Measurements from ENCODE around the gene TRAPPC2.

Gene TRAPPC2

DNA sequence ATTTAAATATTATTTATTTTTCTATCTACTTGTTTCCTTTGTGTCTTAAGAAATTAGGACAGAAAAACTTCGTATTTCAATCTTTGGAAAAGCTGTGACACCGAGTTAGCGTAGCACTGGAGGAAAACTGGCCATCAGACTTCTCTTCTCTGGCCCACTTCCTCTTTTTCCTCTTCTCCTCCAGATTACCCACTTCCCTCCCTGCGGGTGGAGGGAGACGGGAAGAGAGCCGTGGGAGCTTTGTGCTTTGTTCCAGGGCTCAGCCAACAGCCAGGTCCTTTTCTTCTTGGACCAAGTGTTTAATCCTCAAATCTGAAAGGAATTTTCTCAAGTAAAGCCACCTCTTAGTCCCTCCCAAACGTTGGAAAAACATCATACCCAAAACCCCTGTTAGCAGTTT, 29.9 kb upstream of the TRAPPC2 start:
- Histone ChIP-seq H3K4me3 (ENCODE audit: low read depth in 1 of 5, low read length in 5 of 5) (no peak overlapping the region), H3K27me3 (ENCODE audit: control insufficient read depth in 5 of 5, insufficient read depth in 4 of 5, low read length in 5 of 5) (peaks cover 0 to 6% (median 0%) of the 10 kb centered on the region in 5 donors), H3K27ac (ENCODE audit: low read depth, low read length) (peak overlapping the region; percentile 28), H3K4me1 (ENCODE audit: control insufficient read depth in 5 of 5, insufficient read depth in 5 of 5, low read length in 5 of 5) (peaks cover 0 to 31% (median 9%) of the 10 kb centered on the region in 5 donors), H3K9me3 (ENCODE audit: control insufficient read depth in 5 of 5, low read length in 5 of 5) (no peaks in the 10 kb centered on the region), H3K9ac (ENCODE audit: low read length in 5 of 5) (no peak overlapping the region), H3K36me3 (ENCODE audit: control insufficient read depth in 5 of 5, insufficient read depth in 5 of 5, low read length in 5 of 5) (peaks cover 9 to 29% (median 11%) of the 10 kb centered on the region in 5 donors)

GRCh38 chrX:13763489-13763888, 29.1 kb upstream of the TRAPPC2 start:
- Histone ChIP-seq H3K9ac (ENCODE audit: low read length in 5 of 5) (no peak overlapping the region), H3K4me3 (ENCODE audit: low read depth in 1 of 5, low read length in 5 of 5) (peak overlapping the region in 1 of 5 donors; percentile 13), H3K27me3 (ENCODE audit: control insufficient read depth in 5 of 5, insufficient read depth in 4 of 5, low read length in 5 of 5) (peaks cover 0 to 6% (median 0%) of the 10 kb centered on the region in 5 donors), H3K4me1 (ENCODE audit: control insufficient read depth in 5 of 5, insufficient read depth in 5 of 5, low read length in 5 of 5) (peaks cover 0 to 31% (median 9%) of the 10 kb centered on the region in 5 donors), H3K9me3 (ENCODE audit: control insufficient read depth in 5 of 5, low read length in 5 of 5) (no peaks in the 10 kb centered on the region), H3K36me3 (ENCODE audit: control insufficient read depth in 5 of 5, insufficient read depth in 5 of 5, low read length in 5 of 5) (peaks cover 10 to 29% (median 13%) of the 10 kb centered on the region in 5 donors), H3K27ac (ENCODE audit: low read depth, low read length) (peak overlapping the region; percentile 26)

DNA sequence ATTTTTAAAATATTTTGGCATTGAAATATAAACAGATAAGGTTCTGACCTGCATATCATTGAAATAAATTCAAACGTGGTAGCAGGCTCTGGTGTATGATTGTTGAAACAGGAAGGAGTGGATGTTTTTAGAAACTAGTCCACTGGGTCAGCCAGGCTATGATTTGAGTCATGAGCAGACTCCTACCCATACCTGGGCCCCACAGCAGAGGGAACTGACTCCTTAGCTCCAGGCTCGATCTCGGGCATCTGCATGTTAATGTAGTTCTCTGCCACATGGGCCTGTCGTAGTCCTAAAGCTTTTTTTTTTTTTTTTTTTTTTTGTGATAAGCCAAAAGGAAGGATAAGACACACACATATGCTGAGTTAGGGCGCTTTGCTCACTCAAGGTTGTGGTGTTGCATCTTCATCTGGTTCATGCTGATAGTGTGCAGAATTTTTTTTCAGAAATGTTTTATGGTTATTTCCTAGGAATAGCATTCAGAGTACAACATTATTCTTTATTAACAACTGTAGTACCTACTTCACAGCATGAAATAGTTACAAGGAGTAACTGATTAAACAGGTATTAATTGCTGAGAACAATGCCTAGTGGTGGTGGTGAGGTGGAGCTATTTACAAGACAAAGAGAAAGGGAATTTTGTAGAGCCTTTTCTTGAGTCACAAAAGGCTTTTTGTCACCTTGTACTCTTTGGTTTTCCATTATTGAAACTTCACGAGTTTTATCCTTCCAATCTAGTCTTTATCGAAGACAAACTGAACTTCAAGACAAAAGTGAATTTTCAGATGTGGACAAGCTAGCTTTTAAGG, 27.4 kb upstream of the TRAPPC2 start:
- Histone ChIP-seq H3K9ac (ENCODE audit: low read length in 5 of 5) (no peak overlapping the region), H3K4me3 (ENCODE audit: low read depth in 1 of 5, low read length in 5 of 5) (no peak overlapping the region), H3K27me3 (ENCODE audit: control insufficient read depth in 5 of 5, insufficient read depth in 4 of 5, low read length in 5 of 5) (peaks cover 0 to 9% (median 0%) of the 10 kb centered on the region in 5 donors), H3K27ac (ENCODE audit: low read depth, low read length) (no peak overlapping the region), H3K9me3 (ENCODE audit: control insufficient read depth in 5 of 5, low read length in 5 of 5) (no peaks in the 10 kb centered on the region), H3K4me1 (ENCODE audit: control insufficient read depth in 5 of 5, insufficient read depth in 5 of 5, low read length in 5 of 5) (peaks cover 0 to 31% (median 9%) of the 10 kb centered on the region in 5 donors), H3K36me3 (ENCODE audit: control insufficient read depth in 5 of 5, insufficient read depth in 5 of 5, low read length in 5 of 5) (peaks cover 15 to 35% (median 19%) of the 10 kb centered on the region in 5 donors)

- no peak overlapping the region for H3K4me3 ChIP-seq (ENCODE audit: low read depth in 1 of 5, low read length in 5 of 5)
- no peak overlapping the region for H3K9ac ChIP-seq (ENCODE audit: low read length in 5 of 5)
- peaks cover 16 to 32% (median 21%) of the 10 kb centered on the region in 5 donors for H3K36me3 ChIP-seq (ENCODE audit: control insufficient read depth in 5 of 5, insufficient read depth in 5 of 5, low read length in 5 of 5)
- H3K4me1 ChIP-seq (ENCODE audit: control insufficient read depth in 5 of 5, insufficient read depth in 5 of 5, low read length in 5 of 5): peaks cover 0 to 22% (median 9%) of the 10 kb centered on the region in 5 donors
- H3K27ac ChIP-seq (ENCODE audit: low read depth, low read length): no peak overlapping the region
- no peaks in the 10 kb centered on the region for H3K9me3 ChIP-seq (ENCODE audit: control insufficient read depth in 5 of 5, low read length in 5 of 5)
- H3K27me3 ChIP-seq (ENCODE audit: control insufficient read depth in 5 of 5, insufficient read depth in 4 of 5, low read length in 5 of 5): peaks cover 0 to 2% (median 0%) of the 10 kb centered on the region in 5 donors
Observed at GRCh38 chrX:13760426-13760825, 26.0 kb upstream of the TRAPPC2 start.

DNA sequence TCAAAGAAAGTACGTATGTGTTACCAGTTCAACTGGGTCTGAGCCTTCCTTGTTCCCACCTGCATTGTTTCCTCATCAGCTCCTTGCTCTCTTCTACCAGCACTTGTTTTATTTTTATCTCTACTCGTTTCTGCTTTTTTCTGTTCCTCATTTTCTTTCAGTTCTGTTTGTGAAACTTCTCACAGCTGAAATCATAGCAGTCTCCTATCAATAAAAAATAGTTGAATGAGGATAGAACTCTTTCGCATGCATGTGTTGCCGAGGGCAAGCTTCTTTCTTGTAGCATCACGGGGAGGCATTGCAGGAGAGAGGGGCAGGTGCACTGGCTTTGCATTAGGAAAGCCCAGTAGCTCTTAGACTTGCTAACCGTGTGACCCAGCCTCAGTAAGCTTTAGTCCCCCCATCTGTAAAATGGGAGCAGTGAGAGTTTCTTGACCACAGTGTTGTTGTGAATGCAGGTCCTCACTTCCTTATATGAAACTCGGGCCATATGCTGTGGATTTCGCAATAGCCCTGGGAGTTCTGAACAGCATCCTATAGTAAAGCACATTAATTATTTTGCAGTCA, 24.8 kb upstream of the TRAPPC2 start:
- peaks cover 16 to 32% (median 21%) of the 10 kb centered on the region in 5 donors for H3K36me3 ChIP-seq (ENCODE audit: control insufficient read depth in 5 of 5, insufficient read depth in 5 of 5, low read length in 5 of 5)
- H3K9ac ChIP-seq (ENCODE audit: low read length in 5 of 5): no peak overlapping the region

DNA sequence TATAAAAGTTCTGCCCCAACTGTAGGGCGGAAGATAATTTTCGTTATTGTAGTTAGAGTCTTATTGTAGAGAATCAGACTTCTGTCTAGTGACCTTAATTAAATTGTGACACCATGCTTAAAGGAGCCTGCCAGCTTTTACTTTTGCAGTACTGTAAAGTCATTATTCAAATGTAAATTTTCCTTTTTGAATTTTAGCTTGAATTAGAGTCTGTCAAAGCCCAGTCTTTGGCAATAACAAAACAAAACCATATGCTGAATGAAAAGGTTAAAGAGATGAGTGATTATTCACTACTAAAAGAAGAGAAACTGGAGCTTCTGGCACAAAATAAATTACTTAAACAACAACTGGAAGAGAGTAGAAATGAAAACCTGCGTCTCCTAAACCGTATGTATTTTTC, 22.0 kb upstream of the TRAPPC2 start:
- no peak overlapping the region for H3K4me3 ChIP-seq (ENCODE audit: low read depth in 1 of 5, low read length in 5 of 5)
- H3K9ac ChIP-seq (ENCODE audit: low read length in 5 of 5): no peak overlapping the region
- H3K27me3 ChIP-seq (ENCODE audit: control insufficient read depth in 5 of 5, insufficient read depth in 4 of 5, low read length in 5 of 5): peaks cover 0 to 3% (median 0%) of the 10 kb centered on the region in 5 donors
- peaks cover 16 to 34% (median 21%) of the 10 kb centered on the region in 5 donors for H3K36me3 ChIP-seq (ENCODE audit: control insufficient read depth in 5 of 5, insufficient read depth in 5 of 5, low read length in 5 of 5)
- peaks cover 0 to 3% (median 0%) of the 10 kb centered on the region in 5 donors for H3K4me1 ChIP-seq (ENCODE audit: control insufficient read depth in 5 of 5, insufficient read depth in 5 of 5, low read length in 5 of 5)
- H3K9me3 ChIP-seq (ENCODE audit: control insufficient read depth in 5 of 5, low read length in 5 of 5): no peaks in the 10 kb centered on the region
- no peak overlapping the region for H3K27ac ChIP-seq (ENCODE audit: low read depth, low read length)

More for the DNA sequence above, 24.8 kb upstream of the TRAPPC2 start:
- H3K27ac ChIP-seq (ENCODE audit: low read depth, low read length): no peak overlapping the region
- peaks cover 0 to 14% (median 5%) of the 10 kb centered on the region in 5 donors for H3K4me1 ChIP-seq (ENCODE audit: control insufficient read depth in 5 of 5, insufficient read depth in 5 of 5, low read length in 5 of 5)
- H3K9me3 ChIP-seq (ENCODE audit: control insufficient read depth in 5 of 5, low read length in 5 of 5): no peaks in the 10 kb centered on the region
- peaks cover 0 to 3% (median 2%) of the 10 kb centered on the region in 5 donors for H3K27me3 ChIP-seq (ENCODE audit: control insufficient read depth in 5 of 5, insufficient read depth in 4 of 5, low read length in 5 of 5)
- no peak overlapping the region for H3K4me3 ChIP-seq (ENCODE audit: low read depth in 1 of 5, low read length in 5 of 5)

GRCh38 chrX:13755254-13755653, 20.8 kb upstream of the TRAPPC2 start:
- Histone ChIP-seq H3K27me3 (ENCODE audit: control insufficient read depth in 5 of 5, insufficient read depth in 4 of 5, low read length in 5 of 5) (peaks cover 0 to 3% (median 0%) of the 10 kb centered on the region in 5 donors), H3K4me1 (ENCODE audit: control insufficient read depth in 5 of 5, insufficient read depth in 5 of 5, low read length in 5 of 5) (peaks cover 0 to 3% (median 0%) of the 10 kb centered on the region in 5 donors), H3K4me3 (ENCODE audit: low read depth in 1 of 5, low read length in 5 of 5) (no peak overlapping the region), H3K9ac (ENCODE audit: low read length in 5 of 5) (no peak overlapping the region), H3K36me3 (ENCODE audit: control insufficient read depth in 5 of 5, insufficient read depth in 5 of 5, low read length in 5 of 5) (peaks cover 13 to 29% (median 19%) of the 10 kb centered on the region in 5 donors), H3K27ac (ENCODE audit: low read depth, low read length) (no peak overlapping the region), H3K9me3 (ENCODE audit: control insufficient read depth in 5 of 5, low read length in 5 of 5) (no peaks in the 10 kb centered on the region)

- no peak overlapping the region for H3K4me3 ChIP-seq (ENCODE audit: low read depth in 1 of 5, low read length in 5 of 5)
- H3K36me3 ChIP-seq (ENCODE audit: control insufficient read depth in 5 of 5, insufficient read depth in 5 of 5, low read length in 5 of 5): peaks cover 11 to 29% (median 18%) of the 10 kb centered on the region in 5 donors
- peaks cover 0 to 3% (median 0%) of the 10 kb centered on the region in 5 donors for H3K4me1 ChIP-seq (ENCODE audit: control insufficient read depth in 5 of 5, insufficient read depth in 5 of 5, low read length in 5 of 5)
- no peak overlapping the region for H3K27ac ChIP-seq (ENCODE audit: low read depth, low read length)
- peaks cover 0 to 3% (median 0%) of the 10 kb centered on the region in 5 donors for H3K27me3 ChIP-seq (ENCODE audit: control insufficient read depth in 5 of 5, insufficient read depth in 4 of 5, low read length in 5 of 5)
- H3K9ac ChIP-seq (ENCODE audit: low read length in 5 of 5): no peak overlapping the region
- H3K9me3 ChIP-seq (ENCODE audit: control insufficient read depth in 5 of 5, low read length in 5 of 5): no peaks in the 10 kb centered on the region
Observed at GRCh38 chrX:13754765-13755164, 20.3 kb upstream of the TRAPPC2 start.

GRCh38 chrX:13752646-13753045, 18.2 kb upstream of the TRAPPC2 start:
- peaks cover 0 to 3% (median 0%) of the 10 kb centered on the region in 5 donors for H3K4me1 ChIP-seq (ENCODE audit: control insufficient read depth in 5 of 5, insufficient read depth in 5 of 5, low read length in 5 of 5)
- no peak overlapping the region for H3K4me3 ChIP-seq (ENCODE audit: low read depth in 1 of 5, low read length in 5 of 5)
- H3K9ac ChIP-seq (ENCODE audit: low read length in 5 of 5): no peak overlapping the region
- peaks cover 5 to 20% (median 6%) of the 10 kb centered on the region in 5 donors for H3K36me3 ChIP-seq (ENCODE audit: control insufficient read depth in 5 of 5, insufficient read depth in 5 of 5, low read length in 5 of 5)
- H3K9me3 ChIP-seq (ENCODE audit: control insufficient read depth in 5 of 5, low read length in 5 of 5): no peaks in the 10 kb centered on the region
- H3K27ac ChIP-seq (ENCODE audit: low read depth, low read length): no peak overlapping the region
- H3K27me3 ChIP-seq (ENCODE audit: control insufficient read depth in 5 of 5, insufficient read depth in 4 of 5, low read length in 5 of 5): peaks cover 0 to 4% (median 0%) of the 10 kb centered on the region in 5 donors

DNA sequence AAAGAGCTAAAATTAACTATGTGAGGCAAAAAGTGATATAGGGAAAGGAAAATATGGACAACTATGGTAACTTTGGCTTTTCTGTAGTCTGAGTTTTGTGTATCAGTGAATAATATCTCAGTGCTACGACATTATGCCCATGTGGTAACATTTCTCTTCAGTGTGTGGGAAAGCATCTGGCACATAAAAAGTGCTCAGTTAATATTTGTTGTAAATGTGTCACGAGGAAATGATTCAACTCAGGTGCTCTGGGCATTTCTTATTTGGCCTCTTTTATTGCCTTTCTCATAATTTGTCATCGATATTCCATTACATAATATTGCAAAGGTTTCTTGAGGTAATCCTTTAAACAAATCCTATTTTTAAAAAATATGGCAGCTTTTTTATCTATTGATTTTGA, 17.7 kb upstream of the TRAPPC2 start:
- H3K9me3 ChIP-seq (ENCODE audit: control insufficient read depth in 5 of 5, low read length in 5 of 5): no peaks in the 10 kb centered on the region
- peaks cover 0 to 3% (median 0%) of the 10 kb centered on the region in 5 donors for H3K4me1 ChIP-seq (ENCODE audit: control insufficient read depth in 5 of 5, insufficient read depth in 5 of 5, low read length in 5 of 5)
- H3K4me3 ChIP-seq (ENCODE audit: low read depth in 1 of 5, low read length in 5 of 5): no peak overlapping the region
- H3K36me3 ChIP-seq (ENCODE audit: control insufficient read depth in 5 of 5, insufficient read depth in 5 of 5, low read length in 5 of 5): peaks cover 4 to 16% (median 5%) of the 10 kb centered on the region in 5 donors
- peaks cover 0 to 5% (median 0%) of the 10 kb centered on the region in 5 donors for H3K27me3 ChIP-seq (ENCODE audit: control insufficient read depth in 5 of 5, insufficient read depth in 4 of 5, low read length in 5 of 5)
- H3K27ac ChIP-seq (ENCODE audit: low read depth, low read length): no peak overlapping the region
- H3K9ac ChIP-seq (ENCODE audit: low read length in 5 of 5): no peak overlapping the region

Data from subcutaneous abdominal adipose tissue (tissue), 5 donors.